ENCODE measurements around the gene SOCS1. TPM values are rescaled to one million over a fixed set of nuclear protein-coding genes. Genes with fewer than 3 reads are reported as not detected.

Gene SOCS1
- polyA plus RNA-seq, 1 donor from 2014 or later: not detected

DNA sequence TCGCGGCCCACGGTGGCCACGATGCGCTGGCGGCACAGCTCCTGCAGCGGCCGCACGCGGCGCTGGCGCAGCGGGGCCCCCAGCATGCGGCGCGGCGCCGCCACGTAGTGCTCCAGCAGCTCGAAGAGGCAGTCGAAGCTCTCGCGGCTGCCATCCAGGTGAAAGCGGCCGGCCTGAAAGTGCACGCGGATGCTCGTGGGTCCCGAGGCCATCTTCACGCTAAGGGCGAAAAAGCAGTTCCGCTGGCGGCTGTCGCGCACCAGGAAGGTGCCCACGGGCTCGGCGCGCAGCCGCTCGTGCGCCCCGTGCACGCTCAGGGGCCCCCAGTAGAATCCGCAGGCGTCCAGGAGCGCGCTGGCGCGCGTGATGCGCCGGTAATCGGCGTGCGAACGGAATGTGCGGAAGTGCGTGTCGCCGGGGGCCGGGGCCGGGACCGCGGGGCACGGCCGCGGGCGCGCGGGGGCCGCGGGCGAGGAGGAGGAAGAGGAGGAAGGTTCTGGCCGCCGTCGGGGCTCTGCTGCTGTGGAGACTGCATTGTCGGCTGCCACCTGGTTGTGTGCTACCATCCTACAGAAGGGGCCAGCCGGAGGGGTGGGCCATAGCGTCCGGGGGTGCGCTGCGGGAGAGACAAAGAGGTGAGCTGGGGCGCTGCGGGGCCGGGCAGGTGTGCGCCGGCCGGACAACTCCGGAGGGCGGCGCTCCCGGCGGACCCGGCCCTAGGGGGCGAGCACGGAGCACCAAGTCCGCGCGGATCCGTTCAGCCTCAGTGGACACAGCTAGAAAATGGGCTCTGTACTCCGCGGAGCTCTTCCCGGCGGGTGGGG, 879 bp downstream of the SOCS1 start:
- H3K9me2 ChIP-seq (ENCODE audit: insufficient read depth, low read length): no peaks in the 10 kb centered on the region
- H3K9me3 ChIP-seq (ENCODE audit: low read length): no peaks in the 10 kb centered on the region
- H3K27ac ChIP-seq (ENCODE audit: low read length): no peak overlapping the region
- H3K79me2 ChIP-seq (replicated peaks; ENCODE audit: insufficient read depth, low read length): no peaks in the 10 kb centered on the region
- peak overlapping the region; percentile 53 for H3K9ac ChIP-seq (ENCODE audit: low read length)
- H3F3A ChIP-seq (ENCODE audit: insufficient read depth, low read length, poor library complexity, severe bottlenecking): no peaks in the 10 kb centered on the region
- no peak overlapping the region for H3K4me2 ChIP-seq (ENCODE audit: low read length)
- H3K4me3 ChIP-seq (ENCODE audit: low read length): peak overlapping the region; percentile 76
- TF ChIP-seq, protein P1, sequence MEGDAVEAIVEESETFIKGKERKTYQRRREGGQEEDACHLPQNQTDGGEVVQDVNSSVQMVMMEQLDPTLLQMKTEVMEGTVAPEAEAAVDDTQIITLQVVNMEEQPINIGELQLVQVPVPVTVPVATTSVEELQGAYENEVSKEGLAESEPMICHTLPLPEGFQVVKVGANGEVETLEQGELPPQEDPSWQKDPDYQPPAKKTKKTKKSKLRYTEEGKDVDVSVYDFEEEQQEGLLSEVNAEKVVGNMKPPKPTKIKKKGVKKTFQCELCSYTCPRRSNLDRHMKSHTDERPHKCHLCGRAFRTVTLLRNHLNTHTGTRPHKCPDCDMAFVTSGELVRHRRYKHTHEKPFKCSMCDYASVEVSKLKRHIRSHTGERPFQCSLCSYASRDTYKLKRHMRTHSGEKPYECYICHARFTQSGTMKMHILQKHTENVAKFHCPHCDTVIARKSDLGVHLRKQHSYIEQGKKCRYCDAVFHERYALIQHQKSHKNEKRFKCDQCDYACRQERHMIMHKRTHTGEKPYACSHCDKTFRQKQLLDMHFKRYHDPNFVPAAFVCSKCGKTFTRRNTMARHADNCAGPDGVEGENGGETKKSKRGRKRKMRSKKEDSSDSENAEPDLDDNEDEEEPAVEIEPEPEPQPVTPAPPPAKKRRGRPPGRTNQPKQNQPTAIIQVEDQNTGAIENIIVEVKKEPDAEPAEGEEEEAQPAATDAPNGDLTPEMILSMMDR (IDR thresholded peaks at IDR 0.05; ENCODE audit: poor library complexity, severe bottlenecking): no peak
- TF ChIP-seq, protein P2, sequence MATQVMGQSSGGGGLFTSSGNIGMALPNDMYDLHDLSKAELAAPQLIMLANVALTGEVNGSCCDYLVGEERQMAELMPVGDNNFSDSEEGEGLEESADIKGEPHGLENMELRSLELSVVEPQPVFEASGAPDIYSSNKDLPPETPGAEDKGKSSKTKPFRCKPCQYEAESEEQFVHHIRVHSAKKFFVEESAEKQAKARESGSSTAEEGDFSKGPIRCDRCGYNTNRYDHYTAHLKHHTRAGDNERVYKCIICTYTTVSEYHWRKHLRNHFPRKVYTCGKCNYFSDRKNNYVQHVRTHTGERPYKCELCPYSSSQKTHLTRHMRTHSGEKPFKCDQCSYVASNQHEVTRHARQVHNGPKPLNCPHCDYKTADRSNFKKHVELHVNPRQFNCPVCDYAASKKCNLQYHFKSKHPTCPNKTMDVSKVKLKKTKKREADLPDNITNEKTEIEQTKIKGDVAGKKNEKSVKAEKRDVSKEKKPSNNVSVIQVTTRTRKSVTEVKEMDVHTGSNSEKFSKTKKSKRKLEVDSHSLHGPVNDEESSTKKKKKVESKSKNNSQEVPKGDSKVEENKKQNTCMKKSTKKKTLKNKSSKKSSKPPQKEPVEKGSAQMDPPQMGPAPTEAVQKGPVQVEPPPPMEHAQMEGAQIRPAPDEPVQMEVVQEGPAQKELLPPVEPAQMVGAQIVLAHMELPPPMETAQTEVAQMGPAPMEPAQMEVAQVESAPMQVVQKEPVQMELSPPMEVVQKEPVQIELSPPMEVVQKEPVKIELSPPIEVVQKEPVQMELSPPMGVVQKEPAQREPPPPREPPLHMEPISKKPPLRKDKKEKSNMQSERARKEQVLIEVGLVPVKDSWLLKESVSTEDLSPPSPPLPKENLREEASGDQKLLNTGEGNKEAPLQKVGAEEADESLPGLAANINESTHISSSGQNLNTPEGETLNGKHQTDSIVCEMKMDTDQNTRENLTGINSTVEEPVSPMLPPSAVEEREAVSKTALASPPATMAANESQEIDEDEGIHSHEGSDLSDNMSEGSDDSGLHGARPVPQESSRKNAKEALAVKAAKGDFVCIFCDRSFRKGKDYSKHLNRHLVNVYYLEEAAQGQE (IDR thresholded peaks at IDR 0.05; ENCODE audit: borderline replicate concordance): no peak
- TF ChIP-seq TAF1 (IDR thresholded peaks at IDR 0.05; ENCODE audit: low read depth) (no peak), MXI1 (conservative IDR thresholded peaks at IDR 0.05; ENCODE audit: poor library complexity, severe bottlenecking) (no peak), EZH2 (IDR thresholded peaks at IDR 0.05; ENCODE audit: borderline replicate concordance, insufficient read depth, low read length, poor library complexity, severe bottlenecking) (no peak), SMC3 (conservative IDR thresholded peaks at IDR 0.05; ENCODE audit: poor library complexity) (no peak), POLR2AphosphoS5 (IDR thresholded peaks at IDR 0.05) (no peak)
- H3K36me3 ChIP-seq (ENCODE audit: insufficient read depth, low read length): no peaks in the 10 kb centered on the region
- H3K27me3 ChIP-seq (ENCODE audit: insufficient read depth, low read depth, low read length): peaks cover 39% of the 10 kb centered on the region
- no peaks in the 10 kb centered on the region for H4K20me1 ChIP-seq (ENCODE audit: insufficient read depth)
- H2AFZ ChIP-seq (ENCODE audit: low read depth, low read length): no peak overlapping the region

DNA sequence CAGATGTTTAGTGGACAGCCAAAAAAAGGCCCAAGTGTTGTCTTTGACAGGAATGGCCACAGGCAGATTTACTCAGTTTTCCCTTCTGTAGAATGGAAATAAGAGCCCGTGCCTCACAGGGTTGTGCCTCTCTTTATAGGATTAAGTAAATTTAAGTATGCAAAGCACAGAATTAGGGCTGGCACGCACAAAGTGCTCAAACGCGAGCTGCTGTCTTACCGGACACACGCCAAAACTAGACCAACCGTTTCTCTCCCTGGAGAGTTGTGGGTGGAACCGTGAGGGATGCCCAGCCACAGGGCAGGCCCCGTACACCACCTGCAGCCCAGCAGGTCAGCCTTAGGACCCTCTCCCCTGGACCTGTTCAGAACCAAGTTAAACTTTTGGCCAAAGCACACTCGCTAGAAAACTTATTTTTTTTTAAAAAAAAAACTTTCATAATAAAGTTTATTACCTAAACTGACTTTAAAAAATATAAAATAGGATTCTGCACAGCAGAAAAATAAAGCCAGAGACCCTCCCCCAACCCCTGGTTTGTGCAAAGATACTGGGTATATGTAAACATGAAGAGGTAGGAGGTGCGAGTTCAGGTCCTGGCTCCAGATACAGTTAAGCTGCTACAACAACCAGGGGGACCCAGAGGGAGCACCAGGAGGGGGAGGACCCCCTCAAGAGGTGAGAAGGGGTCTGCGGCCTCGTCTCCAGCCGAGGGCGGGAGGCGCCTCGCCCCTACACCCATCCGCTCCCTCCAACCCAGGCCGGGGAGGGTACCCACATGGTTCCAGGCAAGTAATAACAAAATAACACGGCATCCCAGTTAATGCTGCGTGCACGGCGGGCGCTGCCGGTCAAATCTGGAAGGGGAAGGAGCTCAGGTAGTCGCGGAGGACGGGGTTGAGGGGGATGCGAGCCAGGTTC, 1.8 kb downstream of the SOCS1 start:
- Histone ChIP-seq H3K27ac (ENCODE audit: low read length) (no peak overlapping the region), H3F3A (ENCODE audit: insufficient read depth, low read length, poor library complexity, severe bottlenecking) (no peaks in the 10 kb centered on the region), H2AFZ (ENCODE audit: low read depth, low read length) (no peak overlapping the region), H3K79me2 (replicated peaks; ENCODE audit: insufficient read depth, low read length) (no peaks in the 10 kb centered on the region), H3K36me3 (ENCODE audit: insufficient read depth, low read length) (no peaks in the 10 kb centered on the region), H3K4me3 (ENCODE audit: low read length) (peak overlapping the region; percentile 76), H3K9me3 (ENCODE audit: low read length) (no peaks in the 10 kb centered on the region), H3K27me3 (ENCODE audit: insufficient read depth, low read depth, low read length) (peaks cover 39% of the 10 kb centered on the region), H3K9me2 (ENCODE audit: insufficient read depth, low read length) (no peaks in the 10 kb centered on the region), H3K4me2 (ENCODE audit: low read length) (no peak overlapping the region), H4K20me1 (ENCODE audit: insufficient read depth) (no peaks in the 10 kb centered on the region), H3K9ac (ENCODE audit: low read length) (no peak overlapping the region)
- TF ChIP-seq TAF1 (IDR thresholded peaks at IDR 0.05; ENCODE audit: low read depth) (no peak), EP300 (conservative IDR thresholded peaks at IDR 0.05; ENCODE audit: poor library complexity, severe bottlenecking) (no peak), RAD21 (conservative IDR thresholded peaks at IDR 0.05) (no peak), MXI1 (conservative IDR thresholded peaks at IDR 0.05; ENCODE audit: poor library complexity, severe bottlenecking) (no peak)
- TF ChIP-seq, protein P1 (IDR thresholded peaks at IDR 0.05; ENCODE audit: poor library complexity, severe bottlenecking): no peak
- TF ChIP-seq, protein P2 (IDR thresholded peaks at IDR 0.05; ENCODE audit: borderline replicate concordance): no peak
